Endothelial cell of umbilical vein (primary cell): ENCODE measurements around the gene CHN1. TPM values are rescaled to one million over a fixed set of nuclear protein-coding genes. Genes with fewer than 3 reads are reported as not detected.

ENCODE experiments used
- BruUV-seq: library from RNA; stranded (reverse); fragments of 400-500 nt; replicated peaks from 2 replicates; lab custom pipeline; 2021; lab: Mats Ljungman, UMichigan
- CTCF ChIA-PET: fragments of 300-600, 350-600 bp; sonication (Branson Sonifier 250); formaldehyde crosslinking; loops from one replicate; lab custom pipeline; 2021; ENCODE audit warnings: antibody characterized with exemption, inconsistent platforms; lab: Charles Lee
- POLR2A ChIA-PET: fragments of 300-600, 350-600 bp; sonication (Branson Sonifier 250); formaldehyde crosslinking; loops from one replicate; lab custom pipeline; 2021; ENCODE audit warnings: antibody characterized with exemption, inconsistent platforms; lab: Charles Lee
- DNase-seq: peaks from one replicate; pipeline ENCODE4 v3.0.0-alpha.2; 2011; ENCODE audit warnings: low read depth, low spot score
- FAIRE-seq: peaks from 2 replicates; lab custom pipeline; 2011; peaks lifted over from hg19 to GRCh38; lab: Jason Lieb, UNC
- H2AFZ ChIP-seq: 2 replicates; pipeline ENCODE4 v1.6.0; 2012; ENCODE audit warnings: low read depth, low read length, control low read depth, inconsistent platforms
- H3K27ac ChIP-seq: 2 replicates; pipeline ENCODE4 v1.5.1; 2011; ENCODE audit warnings: low read depth, mild to moderate bottlenecking, control low read depth, low read length, moderate library complexity; ENCODE audit not compliant: insufficient read depth
- H3K27me3 ChIP-seq, 2 experiments: 2 replicates each; pipeline versions ENCODE4 v1.6.0 to v1.6.1; 2011; ENCODE audit warnings: low read length in 2 of 2, mixed read lengths in 1 of 2; ENCODE audit not compliant: control insufficient read depth in 2 of 2, insufficient read depth in 2 of 2
- H3K36me3 ChIP-seq, 2 experiments: 2 replicates in 1 of 2; 3 replicates in 1 of 2; pipeline ENCODE4 v1.5.1; 2011; ENCODE audit warnings: low read length in 2 of 2, mild to moderate bottlenecking in 1 of 2, moderate library complexity in 1 of 2; ENCODE audit not compliant: control insufficient read depth in 2 of 2, insufficient read depth in 2 of 2; ENCODE audit errors: extremely low read depth in 1 of 2
- H3K4me1 ChIP-seq: 3 replicates; pipeline ENCODE4 v1.5.1; 2011; ENCODE audit warnings: mild to moderate bottlenecking, low read length; ENCODE audit not compliant: control insufficient read depth, insufficient read depth; ENCODE audit errors: extremely low read depth
- H3K4me2 ChIP-seq: 2 replicates; pipeline ENCODE4 v1.6.1; 2011; ENCODE audit warnings: low read length, control low read depth, mixed read lengths; ENCODE audit not compliant: insufficient read depth
- H3K4me3 ChIP-seq, 3 experiments: fragments of 200-600 bp in 1 of 3; sonication (generic), shearing (Covaris generic) in 1 of 3; replicated peaks in 1 of 3; 2 replicates each; pipeline ENCODE4 v1.5.1; 2011 to 2016; ENCODE audit warnings: control low read depth in 3 of 3, low read length in 3 of 3, mild to moderate bottlenecking in 2 of 3, inconsistent platforms in 1 of 3, low read depth in 1 of 3, moderate library complexity in 1 of 3; ENCODE audit not compliant: insufficient read depth in 1 of 3
- H3K79me2 ChIP-seq: 2 replicates; pipeline ENCODE4 v1.6.0; 2012; ENCODE audit warnings: low read length, inconsistent platforms; ENCODE audit not compliant: control insufficient read depth, insufficient read depth
- H3K9ac ChIP-seq: replicated peaks from 2 replicates; pipeline ENCODE3; 2011; ENCODE audit warnings: low read length, control low read depth; ENCODE audit not compliant: insufficient read depth; ENCODE audit errors: extremely low read depth
- H3K9me1 ChIP-seq: replicated peaks from 3 replicates; pipeline ENCODE4 v1.6.0; 2011; ENCODE audit warnings: mild to moderate bottlenecking, low read length; ENCODE audit not compliant: control insufficient read depth, insufficient read depth; ENCODE audit errors: extremely low read depth
- H3K9me3 ChIP-seq: replicated peaks from 2 replicates; pipeline ENCODE4 v1.5.1; 2012; ENCODE audit warnings: low read length, inconsistent platforms; ENCODE audit not compliant: control insufficient read depth, insufficient read depth
- H4K20me1 ChIP-seq: replicated peaks from 2 replicates; pipeline ENCODE3; 2011; ENCODE audit warnings: mild to moderate bottlenecking, low read length; ENCODE audit not compliant: control insufficient read depth, insufficient read depth; ENCODE audit errors: extremely low read depth
- CTCF ChIP-seq, 2 donors: IDR thresholded peaks; 1 replicate in 1 of 2; 2 replicates in 1 of 2; pipeline ENCODE4 v1.5.1; 2011; ENCODE audit warnings: low read length in 2 of 2, mild to moderate bottlenecking in 2 of 2, moderate library complexity in 2 of 2, control low read depth in 1 of 2, inconsistent platforms in 1 of 2, low read depth in 1 of 2; ENCODE audit not compliant: insufficient read depth in 1 of 2; ENCODE audit errors: extremely low read depth in 1 of 2
- EZH2 ChIP-seq: IDR thresholded peaks from 2 replicates; pipeline ENCODE4 v1.6.1; 2012; ENCODE audit warnings: borderline replicate concordance, low read depth, mild to moderate bottlenecking, moderate library complexity, low read length, inconsistent platforms; ENCODE audit not compliant: severe bottlenecking
- FOS ChIP-seq: IDR thresholded peaks from 2 replicates; pipeline ENCODE4 v1.6.1; 2011; ENCODE audit warnings: mild to moderate bottlenecking, low read length, moderate library complexity, borderline replicate concordance; ENCODE audit not compliant: insufficient read depth
- GATA2 ChIP-seq: IDR thresholded peaks from 2 replicates; pipeline ENCODE4 v1.7.0; 2011; ENCODE audit warnings: low read depth, mild to moderate bottlenecking, moderate library complexity, mixed read lengths, low read length; ENCODE audit not compliant: insufficient read length, insufficient read depth
- JUN ChIP-seq: IDR thresholded peaks from 2 replicates; pipeline ENCODE4 v1.6.1; 2011; ENCODE audit warnings: borderline replicate concordance, low read depth; ENCODE audit not compliant: insufficient read length, insufficient read depth
- MYC ChIP-seq: IDR thresholded peaks from one replicate; pipeline ENCODE4 v1.6.1; 2011; ENCODE audit warnings: mild to moderate bottlenecking, low read depth, low read length
- POLR2A ChIP-seq: IDR thresholded peaks from 2 replicates; pipeline ENCODE4 v1.6.1; 2012; ENCODE audit warnings: low read depth, mild to moderate bottlenecking, control low read depth, low read length
- dilution Hi-C: fragments of 300-500 bp; cut with MboI; formaldehyde crosslinking; loops from one replicate; pipeline ENCODE4 v1.15.0; 2019; ENCODE audit warnings: low sequenced_read_pairs; ENCODE audit not compliant: extremely low pct_ligation_motif_present
- intact Hi-C: fragments of 100-400 bp; cut with micrococcal nuclease; formaldehyde crosslinking; loops from one replicate; pipeline ENCODE4 v1.10.0; 2022
- polyA plus RNA-seq, 4 experiments: library from polyadenylated mRNA; depleted of rRNA in 3 of 4; stranded (reverse) in 3 of 4; unstranded in 1 of 4; fragments of >200 nt; gene quantifications; 2 replicates each; pipeline versions ENCODE4 v1.2.1 to v1.2.3, GENCODE V29; 2011 to 2012; ENCODE audit warnings: missing spikeins in 1 of 4
- total RNA-seq: library from RNA; stranded (reverse); gene quantifications from 2 replicates; pipeline ENCODE4 v1.2.3, GENCODE V29; 2021
- TF ChIP-seq, protein P1 (sequence below): IDR thresholded peaks from 2 replicates; pipeline ENCODE4 v1.6.1; 2011; ENCODE audit not compliant: insufficient read depth, insufficient read length

Gene CHN1
- total and polyA plus RNA-seq, 2 donors (not counting 3 experiments of a cell fraction or from before 2014, with no cell fraction given): 23.3 to 24.9 TPM

DNA sequence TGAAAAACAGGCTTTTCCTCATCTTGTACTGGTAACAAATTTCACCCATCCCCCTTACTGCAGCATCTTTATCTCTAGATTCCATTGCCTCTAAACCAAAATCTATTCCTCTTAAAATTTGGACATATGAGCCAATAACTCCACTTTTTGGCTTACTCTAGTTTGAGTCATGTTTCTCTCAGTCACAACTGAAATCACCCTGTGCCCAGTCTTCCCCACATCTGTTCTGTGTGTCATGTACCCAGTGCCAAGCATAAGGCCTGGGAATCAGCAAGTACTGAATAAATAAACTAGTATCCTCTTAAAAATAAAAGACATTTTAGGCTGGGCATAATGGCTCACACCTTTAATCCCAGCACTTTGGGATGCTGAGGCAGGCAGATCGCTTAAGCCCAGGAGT, 20.8 kb upstream of the CHN1 start:
- TF ChIP-seq, protein P1, sequence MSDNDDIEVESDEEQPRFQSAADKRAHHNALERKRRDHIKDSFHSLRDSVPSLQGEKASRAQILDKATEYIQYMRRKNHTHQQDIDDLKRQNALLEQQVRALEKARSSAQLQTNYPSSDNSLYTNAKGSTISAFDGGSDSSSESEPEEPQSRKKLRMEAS: no peak
- TF ChIP-seq JUN (no peak), EZH2 (no peak), CTCF (IDR thresholded peaks at IDR 0.05; ENCODE audit: extremely low read depth in 1 of 2, insufficient read depth in 1 of 2, low read depth in 1 of 2, low read length in 2 of 2) (no peak)
- no peak overlapping the region for H2AFZ ChIP-seq
- no peak overlapping the region for H3K4me2 ChIP-seq
- ChIA-PET POLR2A (no interaction called here), CTCF (interaction anchor here (0.8 to 1.2 kb wide), 2 partner anchors 16 to 255 kb away, joined by 3 to 4 read pairs; no protein-coding TSS in a partner anchor)
- H3K9ac ChIP-seq: no peak overlapping the region
- dilution Hi-C loops: no loop called here
- H3K36me3 ChIP-seq: no peaks in the 10 kb centered on the region
- no peaks in the 10 kb centered on the region for H3K9me1 ChIP-seq
- no peak overlapping the region for H3K4me3 ChIP-seq
- BruUV-seq: no TSS peak
- FAIRE-seq: no peak
- H3K9me3 ChIP-seq: no peaks in the 10 kb centered on the region
- intact Hi-C loops: no loop called here
- H4K20me1 ChIP-seq: no peaks in the 10 kb centered on the region
- H3K4me1 ChIP-seq: no peaks in the 10 kb centered on the region
- H3K79me2 ChIP-seq: no peaks in the 10 kb centered on the region
- no peak overlapping the region for H3K27ac ChIP-seq
- no peaks in the 10 kb centered on the region for H3K27me3 ChIP-seq
- no peak for DNase-seq

- no peaks in the 10 kb centered on the region for H3K79me2 ChIP-seq
- no peak overlapping the region for H3K4me3 ChIP-seq
- dilution Hi-C loops (no loop called here), intact Hi-C loops (no loop called here)
- no peaks in the 10 kb centered on the region for H3K9me3 ChIP-seq
- H3K4me1 ChIP-seq: no peaks in the 10 kb centered on the region
- no peak overlapping the region for H3K4me2 ChIP-seq
- no peaks in the 10 kb centered on the region for H3K27me3 ChIP-seq
- POLR2A ChIA-PET: no interaction called here
- no peak for FAIRE-seq
- TF ChIP-seq POLR2A (no peak), CTCF (IDR thresholded peaks at IDR 0.05; ENCODE audit: extremely low read depth in 1 of 2, insufficient read depth in 1 of 2, low read depth in 1 of 2, low read length in 2 of 2) (no peak), GATA2 (no peak), FOS (no peak), EZH2 (no peak), MYC (no peak)
- TF ChIP-seq, protein P1: no peak
- no peak overlapping the region for H2AFZ ChIP-seq
- no peaks in the 10 kb centered on the region for H4K20me1 ChIP-seq
- BruUV-seq: no TSS peak
- H3K9ac ChIP-seq: no peak overlapping the region
- H3K27ac ChIP-seq: no peak overlapping the region
- no peak for DNase-seq
- H3K9me1 ChIP-seq: no peaks in the 10 kb centered on the region
- CTCF ChIA-PET: no interaction called here
- no peaks in the 10 kb centered on the region for H3K36me3 ChIP-seq
These were observed 20.1 kb upstream of the CHN1 start for GRCh38 chr2:175025233-175025632.
